IMR-90 (cell line): Measurements from ENCODE around the gene CAMTA1. TPM values are rescaled to one million over a fixed set of nuclear protein-coding genes. Genes with fewer than 3 reads are reported as not detected.

ENCODE experiments used
- ATAC-seq: fragments of 200-7000 bp; cut with Tn5 transposase; 2 replicates; pipeline ENCODE4 v1.9.1; 2020; ENCODE audit warnings: low read depth, mild to moderate bottlenecking, moderate library complexity
- BruUV-seq: library from RNA; stranded (reverse); fragments of 400-500 nt; replicated peaks from 2 replicates; lab custom pipeline; 2021; lab: Mats Ljungman, UMichigan
- CTCF ChIA-PET: fragments of 300-600 bp; formaldehyde crosslinking; extraction: SDS; loops from one replicate; lab custom pipeline; 2021; ENCODE audit warnings: antibody characterized with exemption; lab: Yijun Ruan, JAX
- POLR2A ChIA-PET: fragments of 300-600 bp; sonication (Branson Sonifier 250); formaldehyde crosslinking; loops from one replicate; lab custom pipeline; 2022; ENCODE audit warnings: antibody characterized with exemption; ENCODE audit not compliant: unreplicated experiment; lab: Charles Lee
- DNase-seq: peaks from one replicate; pipeline ENCODE4 v3.0.0; 2013
- H2AFZ ChIP-seq: replicated peaks from 2 replicates; pipeline ENCODE3; 2013; ENCODE audit warnings: low read length, mild to moderate bottlenecking; ENCODE audit not compliant: poor library complexity
- H2AK5ac ChIP-seq: 2 replicates; pipeline ENCODE4 v1.6.1; 2013; ENCODE audit warnings: low read depth, low read length, inconsistent platforms
- H2AK9ac ChIP-seq: replicated peaks from 2 replicates; pipeline ENCODE3; 2013; ENCODE audit warnings: mild to moderate bottlenecking, low read depth, low read length, moderate library complexity; ENCODE audit not compliant: poor library complexity
- H2BK120ac ChIP-seq: 2 replicates; pipeline ENCODE4 v1.6.1; 2013; ENCODE audit warnings: low read depth, low read length, inconsistent platforms
- H2BK15ac ChIP-seq: 3 replicates; pipeline ENCODE4 v1.6.1; 2013; ENCODE audit warnings: low read depth, low read length, inconsistent platforms
- H2BK20ac ChIP-seq: 2 replicates; pipeline ENCODE4 v1.6.1; 2013; ENCODE audit warnings: low read depth, mild to moderate bottlenecking, inconsistent platforms, low read length, moderate library complexity
- H2BK5ac ChIP-seq: 2 replicates; pipeline ENCODE4 v1.6.1; 2013; ENCODE audit warnings: mild to moderate bottlenecking, low read depth, low read length, inconsistent platforms; ENCODE audit not compliant: poor library complexity, severe bottlenecking
- H3K14ac ChIP-seq: replicated peaks from 2 replicates; pipeline ENCODE4 v1.6.1; 2013; ENCODE audit warnings: low read depth, low read length, inconsistent platforms
- H3K18ac ChIP-seq: 2 replicates; pipeline ENCODE4 v1.6.1; 2013; ENCODE audit warnings: low read depth, low read length, control low read depth
- H3K23ac ChIP-seq: 2 replicates; pipeline ENCODE4 v1.6.1; 2013; ENCODE audit warnings: low read depth, low read length, inconsistent platforms
- H3K27ac ChIP-seq: 2 replicates; pipeline ENCODE4 v1.5.1; 2013; ENCODE audit warnings: mild to moderate bottlenecking, control low read depth, low read length; ENCODE audit not compliant: insufficient read depth
- H3K27me3 ChIP-seq: 2 replicates; pipeline ENCODE4 v1.6.1; 2013; ENCODE audit warnings: low read length; ENCODE audit not compliant: control insufficient read depth, insufficient read depth
- H3K36me3 ChIP-seq: 2 replicates; pipeline ENCODE4 v1.6.1; 2013; ENCODE audit warnings: low read length, mixed read lengths; ENCODE audit not compliant: control insufficient read depth, insufficient read depth
- H3K4ac ChIP-seq: 2 replicates; pipeline ENCODE4 v1.6.1; 2013; ENCODE audit warnings: low read depth, low read length, inconsistent platforms
- H3K4me1 ChIP-seq: 2 replicates; pipeline ENCODE4 v1.6.1; 2013; ENCODE audit warnings: low read length, mixed read lengths; ENCODE audit not compliant: control insufficient read depth, insufficient read depth
- H3K4me2 ChIP-seq: 2 replicates; pipeline ENCODE4 v1.6.1; 2013; ENCODE audit warnings: low read depth, mild to moderate bottlenecking, control low read depth, low read length, moderate library complexity
- H3K4me3 ChIP-seq: 2 replicates; pipeline ENCODE4 v1.5.1; 2013; ENCODE audit warnings: low read depth, mild to moderate bottlenecking, control low read depth, low read length, moderate library complexity; ENCODE audit not compliant: insufficient read depth
- H3K56ac ChIP-seq: 2 replicates; pipeline ENCODE4 v1.6.1; 2013; ENCODE audit warnings: low read length, inconsistent platforms; ENCODE audit not compliant: insufficient read depth; ENCODE audit errors: extremely low read depth
- H3K79me1 ChIP-seq, 2 experiments: 2 replicates each; pipeline ENCODE4 v1.6.1; 2013; ENCODE audit warnings: low read length in 2 of 2, inconsistent platforms in 1 of 2, low read depth in 1 of 2
- H3K9ac ChIP-seq: 2 replicates; pipeline ENCODE4 v1.6.1; 2013; ENCODE audit warnings: low read depth, low read length, control low read depth
- H3K9me1 ChIP-seq: 2 replicates; pipeline ENCODE4 v1.6.1; 2013; ENCODE audit warnings: low read length, inconsistent platforms; ENCODE audit not compliant: insufficient read depth
- H3K9me3 ChIP-seq: 2 replicates; pipeline ENCODE4 v1.6.1; 2013; ENCODE audit warnings: low read length; ENCODE audit not compliant: control insufficient read depth, insufficient read depth
- H4K20me1 ChIP-seq: 2 replicates; pipeline ENCODE4 v1.6.1; 2013; ENCODE audit warnings: low read length, inconsistent platforms; ENCODE audit not compliant: insufficient read depth
- H4K5ac ChIP-seq: 2 replicates; pipeline ENCODE4 v1.6.1; 2013; ENCODE audit warnings: mild to moderate bottlenecking, low read depth, low read length, control low read depth
- H4K8ac ChIP-seq, 2 experiments: 2 replicates each; pipeline ENCODE4 v1.6.1; 2013; ENCODE audit warnings: low read depth in 2 of 2, low read length in 2 of 2, control low read depth in 1 of 2, inconsistent platforms in 1 of 2
- H4K91ac ChIP-seq: 2 replicates; pipeline ENCODE4 v1.6.1; 2013; ENCODE audit warnings: low read depth, low read length, inconsistent platforms; ENCODE audit not compliant: insufficient read depth
- BHLHE40 ChIP-seq: fragments of 150-350 bp; IDR thresholded peaks from 2 replicates; pipeline ENCODE4 v1.6.1; 2016; ENCODE audit warnings: mild to moderate bottlenecking, low read depth, low read length
- CTCF ChIP-seq: conservative IDR thresholded peaks from 2 replicates; pipeline ENCODE4 v1.5.1; 2012; ENCODE audit warnings: mild to moderate bottlenecking, low read depth, low read length, improper control_type of control experiment
- FOS ChIP-seq: fragments of 150-350 bp; IDR thresholded peaks from 2 replicates; pipeline ENCODE4 v1.6.1; 2016; ENCODE audit warnings: low read depth, low read length
- MAFK ChIP-seq: IDR thresholded peaks from 2 replicates; pipeline ENCODE4 v1.6.1; 2012; ENCODE audit warnings: low read depth, low read length, improper control_type of control experiment
- MAZ ChIP-seq: IDR thresholded peaks from 2 replicates; pipeline ENCODE4 v1.6.1; 2012; ENCODE audit warnings: low read depth, mild to moderate bottlenecking, low read length, improper control_type of control experiment, moderate library complexity, borderline replicate concordance
- NFE2L2 ChIP-seq: fragments of 150-350 bp; IDR thresholded peaks from 2 replicates; pipeline ENCODE4 v1.6.1; 2016; ENCODE audit warnings: low read depth, mild to moderate bottlenecking, low read length
- POLR2A ChIP-seq: IDR thresholded peaks from 2 replicates; pipeline ENCODE4 v1.6.1; 2012; ENCODE audit warnings: mild to moderate bottlenecking, low read depth, low read length
- RAD21 ChIP-seq: IDR thresholded peaks from 2 replicates; pipeline ENCODE4 v1.6.1; 2012; ENCODE audit warnings: low read length, improper control_type of control experiment
- RFX5 ChIP-seq: IDR thresholded peaks from 2 replicates; pipeline ENCODE4 v1.8.0; 2012; ENCODE audit warnings: low read depth, mild to moderate bottlenecking, low read length, moderate library complexity
- WGBS, 2 experiments: methylation state at CpG; one replicate each; pipeline versions ENCODE4 v1.1.5 to v1.1.7; 2013; ENCODE audit warnings: missing lambda C conversion rate in 2 of 2; ENCODE audit not compliant: insufficient read length in 1 of 2; ENCODE audit errors: extremely low coverage in 2 of 2; 5-methylcytosine and 5-hydroxymethylcytosine counted together
- dilution Hi-C: fragments of 300-500 bp; cut with HindIII; formaldehyde crosslinking; loops from one replicate; pipeline ENCODE4 v1.14.3; 2018; ENCODE audit warnings: low sequenced_read_pairs; ENCODE audit not compliant: unreplicated experiment
- in situ Hi-C: fragments of 300-500 bp; cut with MboI; formaldehyde crosslinking; loops from 3 replicates; pipeline ENCODE4 v1.14.3; 2019; ENCODE audit warnings: low sequenced_read_pairs, inconsistent platforms, mixed read lengths
- intact Hi-C: fragments of 100-400 bp; cut with micrococcal nuclease; formaldehyde crosslinking; loops from 2 replicates; pipeline ENCODE4 v1.10.0; 2022
- polyA plus RNA-seq, 3 experiments: library from polyadenylated mRNA; depleted of rRNA; stranded (reverse); fragments of >200 nt; gene quantifications; 2 replicates each; pipeline ENCODE4 v1.2.3, GENCODE V29; 2012; ENCODE audit warnings: low replicate concordance in 1 of 3
- total RNA-seq: library from RNA; depleted of rRNA; stranded (reverse); fragments of >200 nt; gene quantifications from 2 replicates; pipeline ENCODE4 v1.2.3, GENCODE V29; 2012

CAMTA1 gene
- total and polyA plus RNA-seq, 2 of the 4 experiments (the other 2 are of a cell fraction) = 35.5 to 74.3 TPM

GRCh38 chr1:7376676-7377075 is 591.4 kb downstream of the CAMTA1 start:
- intact Hi-C loops = no loop called here
- no peak overlapping the region for H2AK5ac ChIP-seq
- H2BK5ac ChIP-seq = no peak overlapping the region
- no peaks in the 10 kb centered on the region for H3K9me3 ChIP-seq
- in situ Hi-C loops = no loop called here
- no peaks in the 10 kb centered on the region for H3K27me3 ChIP-seq
- no peak overlapping the region for H3K9ac ChIP-seq
- ChIA-PET CTCF (no interaction called here), POLR2A (no interaction called here)
- BruUV-seq = no TSS peak
- H3K18ac ChIP-seq = no peak overlapping the region
- H2BK120ac ChIP-seq = no peak overlapping the region
- H3K4me2 ChIP-seq = no peak overlapping the region
- no peak overlapping the region for H3K4me3 ChIP-seq
- no peak overlapping the region for H4K91ac ChIP-seq
- H3K56ac ChIP-seq = no peak overlapping the region
- no peaks in the 10 kb centered on the region for H3K36me3 ChIP-seq
- no peaks in the 10 kb centered on the region for H4K20me1 ChIP-seq
- DNase-seq (no peak), ATAC-seq (no peak)
- no peak for TF ChIP-seq BHLHE40
- no peak for TF ChIP-seq NFE2L2
- no peak for TF ChIP-seq MAZ
- no peak for TF ChIP-seq RFX5
- no peak for TF ChIP-seq CTCF
- no peak for TF ChIP-seq RAD21
- no peak for TF ChIP-seq POLR2A
- TF ChIP-seq FOS = no peak
- no peak for TF ChIP-seq MAFK
- no peak overlapping the region for H3K23ac ChIP-seq
- no peak overlapping the region for H3K27ac ChIP-seq
- H3K79me1 ChIP-seq = no peaks in the 10 kb centered on the region
- no peak overlapping the region for H4K8ac ChIP-seq
- dilution Hi-C loops = no loop called here
- H3K9me1 ChIP-seq = no peaks in the 10 kb centered on the region; the same call in 1 of the 2 replicates
- no peak overlapping the region for H3K4ac ChIP-seq
- WGBS, 2 experiments = 87% methylated on average over 2 of the region's 4 CpGs; no CpG with 5 or more reads in 1 of the 2 experiments
- peaks cover 8% of the 10 kb centered on the region for H3K4me1 ChIP-seq
- H2AFZ ChIP-seq = no peak overlapping the region
- no peak overlapping the region for H3K14ac ChIP-seq
- no peak overlapping the region for H2BK15ac ChIP-seq
- H2BK20ac ChIP-seq = no peak overlapping the region
- no peak overlapping the region for H4K5ac ChIP-seq
- H2AK9ac ChIP-seq = no peak overlapping the region
